Common myeloid progenitor, CD34-positive (primary cell): Measurements from ENCODE around the gene LRRC4C.

Experiments
- CTCF ChIA-PET: fragments of 350-600 bp; sonication (Branson Sonifier 250); formaldehyde crosslinking; loops from one replicate; lab custom pipeline; 2021; ENCODE audit warnings: antibody characterized with exemption; lab: Charles Lee
- POLR2A ChIA-PET: fragments of 350-600 bp; sonication (Branson Sonifier 250); formaldehyde crosslinking; loops from one replicate; lab custom pipeline; 2021; ENCODE audit warnings: antibody characterized with exemption; lab: Charles Lee
- DNase-seq, 3 donors: peaks; one replicate each; pipeline versions ENCODE4 v3.0.0 to v3.0.0-alpha.2; 2013
- H3K27ac ChIP-seq, 2 experiments: 1 replicate in 1 of 2; 2 replicates in 1 of 2; pipeline ENCODE4 v1.7.0; 2013; ENCODE audit warnings: inconsistent platforms in 2 of 2, low read length in 2 of 2, mild to moderate bottlenecking in 2 of 2, low read depth in 1 of 2, moderate library complexity in 1 of 2; ENCODE audit not compliant: severe bottlenecking in 2 of 2, insufficient read depth in 1 of 2, poor library complexity in 1 of 2
- H3K27me3 ChIP-seq, 5 experiments: replicated peaks in 2 of 5; 1 replicate in 3 of 5; 2 replicates in 2 of 5; pipeline versions ENCODE4 v1.6.1 to v1.7.0; 2013; ENCODE audit warnings: low read length in 4 of 5, mild to moderate bottlenecking in 2 of 5, moderate library complexity in 2 of 5, inconsistent platforms in 1 of 5; ENCODE audit not compliant: insufficient read depth in 5 of 5, control insufficient read depth in 4 of 5
- H3K36me3 ChIP-seq, 4 experiments: 1 replicate in 2 of 4; 2 replicates in 2 of 4; pipeline versions ENCODE4 v1.6.1 to v1.7.0; 2013; ENCODE audit warnings: low read length in 3 of 4, control low read depth in 1 of 4, mild to moderate bottlenecking in 1 of 4; ENCODE audit not compliant: control insufficient read depth in 4 of 4, insufficient read depth in 4 of 4
- H3K4me1 ChIP-seq, 4 experiments: 1 replicate in 3 of 4; 2 replicates in 1 of 4; pipeline versions ENCODE4 v1.6.1 to v1.7.1; 2013; ENCODE audit warnings: low read length in 3 of 4, mild to moderate bottlenecking in 3 of 4, control low read depth in 1 of 4, inconsistent platforms in 1 of 4, moderate library complexity in 1 of 4; ENCODE audit not compliant: control insufficient read depth in 4 of 4, insufficient read depth in 4 of 4; ENCODE audit errors: control extremely low read depth in 1 of 4
- H3K4me3 ChIP-seq, 7 experiments: 1 replicate in 4 of 7; 2 replicates in 3 of 7; pipeline versions ENCODE4 v1.5.1 to v1.7.0; 2013; ENCODE audit warnings: mild to moderate bottlenecking in 7 of 7, low read length in 6 of 7, moderate library complexity in 6 of 7, inconsistent platforms in 2 of 7, low read depth in 2 of 7, control low read depth in 1 of 7; ENCODE audit not compliant: insufficient read depth in 4 of 7, control insufficient read depth in 1 of 7; ENCODE audit errors: extremely low read depth in 1 of 7
- H3K9me3 ChIP-seq, 5 experiments: 1 replicate in 4 of 5; 2 replicates in 1 of 5; pipeline versions ENCODE4 v1.6.1 to v1.7.1; 2013; ENCODE audit warnings: low read length in 4 of 5, mild to moderate bottlenecking in 2 of 5, inconsistent platforms in 1 of 5, low read depth in 1 of 5, moderate library complexity in 1 of 5; ENCODE audit not compliant: control insufficient read depth in 4 of 5, insufficient read depth in 2 of 5; ENCODE audit errors: control extremely low read depth in 1 of 5
- WGBS: methylation state at CpG from one replicate; pipeline ENCODE4 v1.1.5; 2013; ENCODE audit not compliant: insufficient coverage; 5-methylcytosine and 5-hydroxymethylcytosine counted together

The LRRC4C gene

DNA sequence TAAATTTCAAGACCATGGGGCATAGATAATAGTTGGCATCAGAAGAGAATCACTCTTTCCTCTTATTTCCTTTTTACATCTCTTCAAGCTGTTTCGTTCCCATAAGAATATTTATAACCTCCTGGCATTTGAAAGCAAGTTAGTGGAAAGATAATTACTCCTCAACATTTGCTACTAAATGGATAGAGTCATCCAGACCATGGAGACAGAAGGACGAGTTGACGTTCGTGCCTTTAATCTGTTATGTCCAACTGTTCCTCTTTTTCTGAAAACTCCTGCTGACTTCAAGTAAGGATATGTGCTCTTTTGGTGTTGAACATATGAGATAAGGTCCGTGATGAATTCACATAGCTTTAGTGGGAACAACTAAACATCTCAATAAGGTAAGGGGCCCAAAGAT is 414.2 kb downstream of the LRRC4C start:
- CTCF ChIA-PET: no interaction called here

GRCh38 chr11:41044747-41045146 is 414.7 kb downstream of the LRRC4C start:
- no peak for DNase-seq
- H3K27ac ChIP-seq: no peak overlapping the region
- H3K9me3 ChIP-seq: no peaks in the 10 kb centered on the region
- no peaks in the 10 kb centered on the region for H3K4me1 ChIP-seq
- 83% methylated on average over 1 of the region's 2 CpGs for WGBS
- no peaks in the 10 kb centered on the region for H3K27me3 ChIP-seq
- H3K4me3 ChIP-seq: no peak overlapping the region
- CTCF ChIA-PET: no interaction called here
- no peaks in the 10 kb centered on the region for H3K36me3 ChIP-seq
- POLR2A ChIA-PET: no interaction called here

More for the DNA sequence above, 414.2 kb downstream of the LRRC4C start:
- DNase-seq: no peak
- WGBS: 100% methylated on average over 1 of the region's 5 CpGs
- no peaks in the 10 kb centered on the region for H3K9me3 ChIP-seq
- POLR2A ChIA-PET: no interaction called here
- H3K4me3 ChIP-seq: no peak overlapping the region
- no peak overlapping the region for H3K27ac ChIP-seq
- no peaks in the 10 kb centered on the region for H3K36me3 ChIP-seq
- H3K27me3 ChIP-seq: no peaks in the 10 kb centered on the region
- H3K4me1 ChIP-seq: no peaks in the 10 kb centered on the region

DNA sequence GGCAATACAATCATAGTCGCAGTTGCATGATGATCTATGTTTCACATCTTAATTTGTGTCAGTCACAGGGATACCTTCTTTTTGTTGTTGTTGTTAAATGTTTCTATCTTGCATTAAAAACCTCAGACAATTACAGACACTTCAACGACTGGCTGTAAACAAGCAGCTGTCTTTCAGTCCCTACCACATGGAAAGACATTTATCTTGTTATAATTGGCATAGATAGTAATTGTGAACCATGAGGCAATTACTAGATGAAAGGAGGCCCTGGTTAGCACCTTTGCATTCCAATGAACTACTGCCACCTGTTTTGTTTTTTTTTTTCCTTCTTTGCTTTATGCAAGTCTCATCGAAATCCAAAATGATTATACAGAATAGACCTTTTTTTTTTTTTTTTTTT is 416.8 kb downstream of the LRRC4C start:
- no CpG with 5 or more reads among the region's 3 CpGs for WGBS
- DNase-seq: no peak
- CTCF ChIA-PET: no interaction called here
- Histone ChIP-seq H3K36me3 (no peaks in the 10 kb centered on the region), H3K27me3 (no peaks in the 10 kb centered on the region), H3K4me1 (no peaks in the 10 kb centered on the region), H3K4me3 (no peak overlapping the region), H3K9me3 (no peaks in the 10 kb centered on the region), H3K27ac (no peak overlapping the region)
- POLR2A ChIA-PET: no interaction called here

DNA sequence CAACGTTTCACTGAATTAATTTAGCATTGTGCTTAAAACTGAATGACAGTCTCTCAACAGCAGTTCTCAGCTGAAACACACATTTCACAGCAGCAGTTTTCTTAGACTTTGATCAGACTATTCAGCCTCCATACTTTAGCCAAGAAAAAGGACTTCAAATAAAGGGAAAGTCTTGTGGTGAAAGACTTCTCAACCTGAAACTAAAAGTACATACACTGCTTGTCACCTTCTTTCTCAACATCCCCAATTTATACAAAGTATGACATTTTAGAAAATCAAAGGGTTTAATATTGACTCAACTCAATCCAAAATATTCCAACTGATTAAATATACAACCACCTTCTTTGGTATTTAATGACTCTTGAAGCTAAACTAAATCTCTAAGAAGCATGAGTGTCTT is 419.0 kb downstream of the LRRC4C start:
- no peak overlapping the region for H3K27ac ChIP-seq
- H3K9me3 ChIP-seq: no peaks in the 10 kb centered on the region
- H3K4me3 ChIP-seq: no peak overlapping the region
- CTCF ChIA-PET: no interaction called here
- POLR2A ChIA-PET: no interaction called here
- DNase-seq: no peak
- no peaks in the 10 kb centered on the region for H3K27me3 ChIP-seq
- WGBS: 80% methylated on average over 1 of the region's 1 CpG
- H3K4me1 ChIP-seq: no peaks in the 10 kb centered on the region
- no peaks in the 10 kb centered on the region for H3K36me3 ChIP-seq

- 96% methylated on average over 3 of the region's 8 CpGs for WGBS
- Histone ChIP-seq H3K4me3 (no peak overlapping the region), H3K9me3 (no peaks in the 10 kb centered on the region), H3K36me3 (no peaks in the 10 kb centered on the region), H3K27me3 (no peaks in the 10 kb centered on the region), H3K27ac (no peak overlapping the region), H3K4me1 (no peaks in the 10 kb centered on the region)
- POLR2A ChIA-PET: no interaction called here
- CTCF ChIA-PET: no interaction called here
- DNase-seq: no peak
Observed at GRCh38 chr11:41039592-41039991, 419.9 kb downstream of the LRRC4C start.

GRCh38 chr11:41031551-41032060 is 427.8 kb downstream of the LRRC4C start:
- CTCF ChIA-PET: no interaction called here
- no peak overlapping the region for H3K4me3 ChIP-seq

DNA sequence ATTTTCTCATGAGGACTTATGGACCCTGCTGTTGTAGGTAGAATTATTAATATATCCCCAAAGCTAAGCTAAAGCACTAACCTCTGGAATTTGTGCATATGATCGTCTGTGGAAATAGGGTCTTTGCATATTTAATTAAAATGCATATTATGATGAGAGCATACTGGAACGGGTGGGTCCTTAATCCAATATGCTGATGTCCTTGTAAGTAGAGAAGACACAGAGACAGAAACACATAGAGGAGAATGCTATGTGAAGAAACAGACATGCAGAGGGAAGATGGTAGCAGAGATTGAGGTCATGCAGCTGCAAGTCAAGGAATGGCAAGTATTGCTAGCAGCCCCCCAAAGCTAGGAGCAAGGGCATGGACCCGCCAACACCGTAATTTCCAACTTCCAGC is 439.2 kb downstream of the LRRC4C start:
- 74% methylated on average over 3 of the region's 4 CpGs for WGBS
- CTCF ChIA-PET: no interaction called here
- POLR2A ChIA-PET: no interaction called here

More at GRCh38 chr11:41031551-41032060, 427.8 kb downstream of the LRRC4C start:
- Histone ChIP-seq H3K4me1 (no peaks in the 10 kb centered on the region), H3K36me3 (no peaks in the 10 kb centered on the region), H3K27me3 (no peaks in the 10 kb centered on the region), H3K9me3 (no peaks in the 10 kb centered on the region), H3K27ac (no peak overlapping the region)
- DNase-seq: no peak
- WGBS: 100% methylated on average over 1 of the region's 1 CpG
- POLR2A ChIA-PET: no interaction called here

More for the DNA sequence above, 439.2 kb downstream of the LRRC4C start:
- no peak for DNase-seq
- Histone ChIP-seq H3K9me3 (no peaks in the 10 kb centered on the region), H3K27ac (no peak overlapping the region), H3K4me3 (no peak overlapping the region), H3K36me3 (no peaks in the 10 kb centered on the region), H3K4me1 (no peaks in the 10 kb centered on the region), H3K27me3 (no peaks in the 10 kb centered on the region)
